Measurements from ENCODE around the gene IRF2BP1. TPM values are rescaled to one million over a fixed set of nuclear protein-coding genes. Genes with fewer than 3 reads are reported as not detected.
A peak's percentile ranks its signal among the peaks of the same experiment; 100 is the strongest.

The IRF2BP1 gene
- total and polyA plus RNA-seq, 2 of the 13 experiments (the other 11 are each of a cell fraction or from before 2014, with no cell fraction given) = 4.3 to 14.3 TPM

DNA sequence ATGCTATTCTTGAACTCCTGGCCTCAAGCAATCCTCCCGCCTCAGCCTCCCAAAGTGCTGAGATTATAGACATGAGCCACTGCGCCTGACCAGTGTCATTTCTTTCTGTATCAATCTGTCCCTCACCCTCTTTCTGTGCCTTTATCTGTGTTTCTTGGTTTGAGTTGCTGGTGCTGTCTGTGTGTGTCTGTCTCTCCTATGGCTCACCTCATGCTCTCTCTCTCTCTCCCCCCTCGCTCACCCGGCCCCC, 9.9 kb downstream of the IRF2BP1 start:
- 35% methylated on average over 4 of the region's 4 CpGs for WGBS (ENCODE audit: low lambda C conversion rate)
- Histone ChIP-seq H3K4me3 (replicated peaks in 1 of 3; ENCODE audit: insufficient read depth in 1 of 3, low read depth in 2 of 3, low read length in 3 of 3) (peak overlapping the region; percentile 43 to 69 (median 51)), H3K4me2 (ENCODE audit: low read depth, low read length) (peak overlapping the region; percentile 90), H3K79me2 (ENCODE audit: insufficient read depth, low read length) (peaks cover 7% of the 10 kb centered on the region), H3K27ac (ENCODE audit: extremely low read length, insufficient read depth, low read length) (peak overlapping the region; percentile 94), H3K9ac (ENCODE audit: insufficient read depth, low read depth, low read length) (peak overlapping the region; percentile 78), H3K4me1 (ENCODE audit: insufficient read depth, low read length) (peaks cover 94% of the 10 kb centered on the region), H2AFZ (ENCODE audit: low read length) (no peak overlapping the region), H3K27me3 (ENCODE audit: control insufficient read depth in 1 of 2, insufficient read depth in 2 of 2, low read length in 2 of 2) (no peaks in the 10 kb centered on the region), H3K9me3 (ENCODE audit: low read length) (no peaks in the 10 kb centered on the region), H4K20me1 (ENCODE audit: insufficient read depth, low read length) (no peaks in the 10 kb centered on the region), H3K36me3 (replicated peaks in 1 of 2; ENCODE audit: control insufficient read depth in 1 of 2, insufficient read depth in 2 of 2, low read length in 2 of 2) (peaks cover 0 to 5% of the 10 kb centered on the region in 2 experiments; a peak in 2 of 5 replicates)
- DNase-seq (ENCODE audit: low spot score) (no peak), ATAC-seq (peak; percentile 5), FAIRE-seq (no peak)
- POLR2A ChIA-PET = interaction anchor here (0.7 to 2.8 kb wide), 4 partner anchors 9 to 107 kb away, joined by 3 to 35 read pairs (median 6); partner anchors contain the start of genes FOXA3, SIX5 and SYMPK
- in situ Hi-C loops (cut with HindIII; ENCODE audit: extremely low pct_ligation_motif_present, low pct_unique_long_range_greater_than_20kb) = no loop called here
- CTCF ChIA-PET (ENCODE audit: low intra/inter-chr PET ratio, low total read pairs) = no interaction called here
- intact Hi-C loops (cut with micrococcal nuclease; ENCODE audit: unreplicated experiment) = no loop called here
- BruUV-seq (replicated peaks) = TSS peak; percentile 51
- no peak for TF ChIP-seq MTA3 (CRISPR knock-in tag; IDR thresholded peaks at IDR 0.05)
- TF ChIP-seq, protein P1, sequence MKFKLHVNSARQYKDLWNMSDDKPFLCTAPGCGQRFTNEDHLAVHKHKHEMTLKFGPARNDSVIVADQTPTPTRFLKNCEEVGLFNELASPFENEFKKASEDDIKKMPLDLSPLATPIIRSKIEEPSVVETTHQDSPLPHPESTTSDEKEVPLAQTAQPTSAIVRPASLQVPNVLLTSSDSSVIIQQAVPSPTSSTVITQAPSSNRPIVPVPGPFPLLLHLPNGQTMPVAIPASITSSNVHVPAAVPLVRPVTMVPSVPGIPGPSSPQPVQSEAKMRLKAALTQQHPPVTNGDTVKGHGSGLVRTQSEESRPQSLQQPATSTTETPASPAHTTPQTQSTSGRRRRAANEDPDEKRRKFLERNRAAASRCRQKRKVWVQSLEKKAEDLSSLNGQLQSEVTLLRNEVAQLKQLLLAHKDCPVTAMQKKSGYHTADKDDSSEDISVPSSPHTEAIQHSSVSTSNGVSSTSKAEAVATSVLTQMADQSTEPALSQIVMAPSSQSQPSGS (CRISPR knock-in tag; IDR thresholded peaks at IDR 0.05) = no peak
- TF ChIP-seq, protein P2, sequence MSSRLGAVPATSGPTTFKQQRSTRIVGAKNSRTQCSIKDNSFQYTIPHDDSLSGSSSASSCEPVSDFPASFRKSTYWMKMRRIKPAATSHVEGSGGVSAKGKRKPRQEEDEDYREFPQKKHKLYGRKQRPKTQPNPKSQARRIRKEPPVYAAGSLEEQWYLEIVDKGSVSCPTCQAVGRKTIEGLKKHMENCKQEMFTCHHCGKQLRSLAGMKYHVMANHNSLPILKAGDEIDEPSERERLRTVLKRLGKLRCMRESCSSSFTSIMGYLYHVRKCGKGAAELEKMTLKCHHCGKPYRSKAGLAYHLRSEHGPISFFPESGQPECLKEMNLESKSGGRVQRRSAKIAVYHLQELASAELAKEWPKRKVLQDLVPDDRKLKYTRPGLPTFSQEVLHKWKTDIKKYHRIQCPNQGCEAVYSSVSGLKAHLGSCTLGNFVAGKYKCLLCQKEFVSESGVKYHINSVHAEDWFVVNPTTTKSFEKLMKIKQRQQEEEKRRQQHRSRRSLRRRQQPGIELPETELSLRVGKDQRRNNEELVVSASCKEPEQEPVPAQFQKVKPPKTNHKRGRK (CRISPR knock-in tag; IDR thresholded peaks at IDR 0.05) = no peak
- no peak for TF ChIP-seq PHF20 (CRISPR knock-in tag; IDR thresholded peaks at IDR 0.05)
- no peak for TF ChIP-seq NCOR1 (IDR thresholded peaks at IDR 0.05; ENCODE audit: borderline replicate concordance, low read length)
- no peak for TF ChIP-seq XBP1 (CRISPR knock-in tag; IDR thresholded peaks at IDR 0.05)
- TF ChIP-seq ZMAT3 (CRISPR knock-in tag; conservative IDR thresholded peaks at IDR 0.05) = 0 out of 2 replicates have a peak, but pooled peaks have one; percentile 0
- TF ChIP-seq GTF3A (CRISPR knock-in tag; conservative IDR thresholded peaks at IDR 0.05) = no peak
- no peak for TF ChIP-seq CBX2 (IDR thresholded peaks at IDR 0.05; ENCODE audit: low read depth, low read length)
- no peak for TF ChIP-seq CBX2 (CRISPR knock-in tag; IDR thresholded peaks at IDR 0.05; ENCODE audit: low read depth)
- TF ChIP-seq, protein P3, sequence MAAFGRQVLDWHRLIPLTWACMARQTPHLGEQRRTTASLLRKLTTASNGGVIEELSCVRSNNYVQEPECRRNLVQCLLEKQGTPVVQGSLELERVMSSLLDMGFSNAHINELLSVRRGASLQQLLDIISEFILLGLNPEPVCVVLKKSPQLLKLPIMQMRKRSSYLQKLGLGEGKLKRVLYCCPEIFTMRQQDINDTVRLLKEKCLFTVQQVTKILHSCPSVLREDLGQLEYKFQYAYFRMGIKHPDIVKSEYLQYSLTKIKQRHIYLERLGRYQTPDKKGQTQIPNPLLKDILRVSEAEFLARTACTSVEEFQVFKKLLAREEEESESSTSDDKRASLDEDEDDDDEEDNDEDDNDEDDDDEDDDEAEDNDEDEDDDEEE (CRISPR knock-in tag; IDR thresholded peaks at IDR 0.05) = 0 out of 2 replicates have a peak, but pooled peaks have one; percentile 27
- no peak for TF ChIP-seq ZNF496 (CRISPR knock-in tag; IDR thresholded peaks at IDR 0.05; ENCODE audit: insufficient replicate concordance)
- no peak for TF ChIP-seq MTA1 (CRISPR knock-in tag; IDR thresholded peaks at IDR 0.05; ENCODE audit: borderline replicate concordance)

Data from HepG2 (cell line).